NCI-H774 (cell line): ENCODE data around the gene ZNF274.
"Not testable (repeated sequence)": the region's sequence is repeated elsewhere in the genome, so short reads cannot be mapped to it uniquely, and the experiment has no call there.

Experiments used
- DNase-seq: peaks from one replicate; lab custom pipeline; 2025; lab: John Stamatoyannopoulos, UW

ZNF274 gene

GRCh38 chr19:58182989-58183816 is at the start of gene ZNF274:
ZNF274 (plus strand) TSS chr19:58183061; CDS start chr19:58183966, 905 bp downstream.
- peak; percentile 77 for DNase-seq

- DNase-seq = no peak
These were observed 48.6 kb upstream of the ZNF274 start for GRCh38 chr19:58134244-58134643.

GRCh38 chr19:58145849-58146248 is 37.0 kb upstream of the ZNF274 start:
- DNase-seq = no peak

GRCh38 chr19:58147475-58147874 is 35.4 kb upstream of the ZNF274 start:
- DNase-seq = not testable (repeated sequence)

GRCh38 chr19:58150328-58150921 is 32.4 kb upstream of the ZNF274 start, which contains the start of gene ZNF329:
ZNF329 (minus strand) TSS chr19:58150789; CDS start chr19:58129503, 21,286 bp downstream.
- peak; percentile 85 for DNase-seq

- DNase-seq = no peak
These were observed 29.5 kb upstream of the ZNF274 start for GRCh38 chr19:58153386-58153785.

- DNase-seq = no peak
These were observed 28.6 kb upstream of the ZNF274 start for GRCh38 chr19:58154287-58154678.

- peak; percentile 96 for DNase-seq
These were observed 27.9 kb upstream of the ZNF274 start for GRCh38 chr19:58154679-58155648.

GRCh38 chr19:58157045-58157728 is 25.7 kb upstream of the ZNF274 start:
- no peak for DNase-seq

- DNase-seq = no peak
These were observed 16.6 kb upstream of the ZNF274 start for GRCh38 chr19:58166268-58166667.

GRCh38 chr19:58166708-58167280 is 16.1 kb upstream of the ZNF274 start:
- no peak for DNase-seq

GRCh38 chr19:58170860-58171259 is 12.0 kb upstream of the ZNF274 start:
- no peak for DNase-seq

GRCh38 chr19:58181902-58182576 is 822 bp upstream of the ZNF274 start:
- no peak for DNase-seq

- no peak for DNase-seq
These were observed 278 bp upstream of the ZNF274 start for GRCh38 chr19:58182577-58182988.

GRCh38 chr19:58183817-58184215 is 955 bp downstream of the ZNF274 start:
- DNase-seq = no peak

GRCh38 chr19:58196901-58197616 is 14.2 kb downstream of the ZNF274 start:
- no peak for DNase-seq

- DNase-seq = no peak
These were observed 21.1 kb downstream of the ZNF274 start for GRCh38 chr19:58203814-58204475.

GRCh38 chr19:58204566-58204965 is 21.7 kb downstream of the ZNF274 start:
- no peak for DNase-seq

GRCh38 chr19:58209577-58209976 is 26.7 kb downstream of the ZNF274 start:
- no peak for DNase-seq
